ELF-1 (cell line): ENCODE measurements around the gene SHC1.
A peak's percentile ranks its signal among the peaks of the same experiment; 100 is the strongest.

ENCODE experiments used
- DNase-seq: peaks from one replicate; pipeline ENCODE4 v3.0.0-alpha.2; 2016; ENCODE audit warnings: low read depth, low spot score

The SHC1 gene

GRCh38 chr1:155008015-155008941 is 37.7 kb upstream of the SHC1 start:
- DNase-seq = no peak

GRCh38 chr1:155007251-155007828 is 36.8 kb upstream of the SHC1 start:
- no peak for DNase-seq

- no peak for DNase-seq
These were observed 36.1 kb upstream of the SHC1 start for GRCh38 chr1:155006601-155007101.

GRCh38 chr1:155005076-155006011 is 34.8 kb upstream of the SHC1 start:
- DNase-seq = no peak

GRCh38 chr1:155004352-155005075 is 34.0 kb upstream of the SHC1 start:
- no peak for DNase-seq

- DNase-seq = peak; percentile 36
These were observed 33.3 kb upstream of the SHC1 start for GRCh38 chr1:155003766-155004351.

- DNase-seq = no peak
These were observed 32.7 kb upstream of the SHC1 start for GRCh38 chr1:155003227-155003765.

GRCh38 chr1:155002464-155003226 is 32.1 kb upstream of the SHC1 start, which contains the start of gene ZBTB7B:
Gene ZBTB7B, plus strand, starts transcription at chr1:155002802. Its CDS starts 11,859 bp downstream, at chr1:155014661.
- peak; percentile 45 for DNase-seq

- DNase-seq = peak; percentile 95
These were observed 31.3 kb upstream of the SHC1 start for GRCh38 chr1:155001675-155002463.

- no peak for DNase-seq
These were observed 30.8 kb upstream of the SHC1 start for GRCh38 chr1:155001425-155001674.

- DNase-seq = peak; percentile 97
These were observed 30.3 kb upstream of the SHC1 start for GRCh38 chr1:155000726-155001424.

GRCh38 chr1:155000411-155000725 is 29.8 kb upstream of the SHC1 start:
- peak; percentile 60 for DNase-seq

GRCh38 chr1:154999571-155000410 is 29.2 kb upstream of the SHC1 start:
- DNase-seq = peak; percentile 83

- peak; percentile 94 for DNase-seq
These were observed 28.4 kb upstream of the SHC1 start for GRCh38 chr1:154998818-154999570.

- no peak for DNase-seq
These were observed 27.7 kb upstream of the SHC1 start for GRCh38 chr1:154998201-154998780.

GRCh38 chr1:154996966-154997701 is 26.6 kb upstream of the SHC1 start:
- no peak for DNase-seq
